NT2/D1 (cell line): ENCODE measurements around the gene FOXJ2.

ENCODE experiments used
- YY1 ChIP-seq: IDR thresholded peaks from 2 replicates; pipeline ENCODE4 v1.6.1; 2011; ENCODE audit not compliant: insufficient read length, insufficient read depth
- ZNF274 ChIP-seq: IDR thresholded peaks from 2 replicates; pipeline ENCODE4 v1.6.1; 2011; ENCODE audit warnings: mild to moderate bottlenecking, low read depth, low read length

DNA sequence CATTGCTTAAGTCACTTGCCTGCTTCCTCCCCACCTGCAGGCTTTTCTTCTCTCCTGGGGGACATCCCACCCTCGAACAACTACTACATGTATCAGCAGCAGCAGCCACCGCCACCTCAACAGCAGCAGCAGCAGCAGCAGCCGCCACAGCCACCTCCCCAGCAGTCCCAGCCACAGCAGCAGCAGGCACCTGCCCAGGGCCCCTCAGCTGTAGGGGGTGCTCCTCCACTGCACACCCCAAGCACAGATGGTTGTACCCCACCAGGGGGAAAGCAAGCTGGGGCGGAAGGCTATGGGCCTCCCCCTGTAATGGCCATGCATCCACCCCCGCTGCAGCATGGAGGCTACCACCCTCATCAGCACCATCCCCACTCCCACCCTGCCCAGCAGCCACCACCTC lies 15.3 kb downstream of the FOXJ2 start:
- no peak for TF ChIP-seq ZNF274
- no peak for TF ChIP-seq YY1
